ENCODE data around the gene DOK4.

The DOK4 gene

DNA sequence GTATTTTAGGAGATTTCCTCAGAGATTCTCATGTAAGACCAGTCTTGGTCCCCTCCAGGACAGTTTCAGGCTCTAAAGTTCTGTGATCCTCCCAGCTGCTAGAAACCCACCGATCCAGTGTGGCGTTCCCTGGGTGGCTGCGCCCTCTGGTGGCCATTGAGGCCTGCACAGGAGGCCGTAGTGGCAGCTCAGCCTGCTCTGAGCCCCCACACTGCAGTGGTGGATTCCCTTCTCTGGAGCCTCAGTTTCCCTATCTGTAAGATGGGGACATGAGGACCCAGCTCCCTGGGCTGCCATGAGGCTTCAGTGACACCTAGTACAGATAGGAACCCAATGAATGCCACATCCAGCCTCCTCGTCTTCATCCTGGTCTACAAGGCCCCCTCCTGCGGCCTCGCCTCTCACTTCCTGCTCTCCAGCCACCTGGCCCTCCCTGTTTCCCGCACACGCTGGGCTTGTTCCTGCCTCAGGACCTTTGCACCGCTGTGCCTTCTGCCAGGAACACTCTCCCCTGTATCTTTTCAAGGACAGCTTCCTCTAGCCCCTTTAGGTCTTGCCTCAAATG is 33.6 kb upstream of the DOK4 start:
- DNase-seq (ENCODE audit: low read depth, low spot score) = peak; percentile 25

DNA sequence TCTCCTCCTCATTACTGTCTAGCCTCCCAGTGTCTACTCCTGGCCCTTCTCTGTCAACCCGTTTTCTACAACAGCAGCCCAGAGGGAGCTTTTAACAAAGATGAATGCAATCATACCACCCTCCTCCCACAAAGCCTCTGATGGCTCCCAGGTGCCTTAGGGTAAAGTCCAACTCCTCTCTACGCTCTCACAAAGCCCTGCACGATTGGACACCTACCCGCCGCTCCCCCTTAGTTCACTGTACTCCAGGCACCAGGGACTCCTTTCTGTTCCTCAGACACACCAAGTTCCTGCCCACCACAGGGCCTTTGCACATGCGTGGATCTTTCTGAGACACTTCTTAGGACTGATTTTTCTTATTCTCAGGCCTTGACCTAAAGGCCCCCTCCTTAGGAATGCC is 32.6 kb upstream of the DOK4 start:
- DNase-seq (ENCODE audit: low read depth, low spot score) = no peak

DNA sequence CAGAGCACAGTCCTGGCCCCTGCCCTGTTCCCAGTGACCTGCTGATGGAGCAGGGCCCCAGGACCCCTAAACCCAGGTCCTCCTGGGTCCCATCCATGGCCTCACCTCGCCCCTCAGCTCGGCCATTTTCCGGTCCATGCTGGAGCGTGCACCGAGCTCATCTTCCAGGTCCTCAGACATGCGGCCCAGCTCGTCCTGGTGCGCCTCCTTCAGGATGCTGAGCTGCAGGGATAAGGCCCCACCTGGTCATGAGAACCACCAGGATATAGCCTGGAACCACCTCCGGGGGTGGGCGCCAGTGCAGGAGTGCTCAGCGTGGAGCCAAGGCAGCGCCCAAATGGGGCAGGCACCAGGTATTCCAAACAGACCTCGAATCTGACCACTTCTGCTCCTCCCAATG is 32.2 kb upstream of the DOK4 start:
- no peak for DNase-seq (ENCODE audit: low read depth, low spot score)

DNA sequence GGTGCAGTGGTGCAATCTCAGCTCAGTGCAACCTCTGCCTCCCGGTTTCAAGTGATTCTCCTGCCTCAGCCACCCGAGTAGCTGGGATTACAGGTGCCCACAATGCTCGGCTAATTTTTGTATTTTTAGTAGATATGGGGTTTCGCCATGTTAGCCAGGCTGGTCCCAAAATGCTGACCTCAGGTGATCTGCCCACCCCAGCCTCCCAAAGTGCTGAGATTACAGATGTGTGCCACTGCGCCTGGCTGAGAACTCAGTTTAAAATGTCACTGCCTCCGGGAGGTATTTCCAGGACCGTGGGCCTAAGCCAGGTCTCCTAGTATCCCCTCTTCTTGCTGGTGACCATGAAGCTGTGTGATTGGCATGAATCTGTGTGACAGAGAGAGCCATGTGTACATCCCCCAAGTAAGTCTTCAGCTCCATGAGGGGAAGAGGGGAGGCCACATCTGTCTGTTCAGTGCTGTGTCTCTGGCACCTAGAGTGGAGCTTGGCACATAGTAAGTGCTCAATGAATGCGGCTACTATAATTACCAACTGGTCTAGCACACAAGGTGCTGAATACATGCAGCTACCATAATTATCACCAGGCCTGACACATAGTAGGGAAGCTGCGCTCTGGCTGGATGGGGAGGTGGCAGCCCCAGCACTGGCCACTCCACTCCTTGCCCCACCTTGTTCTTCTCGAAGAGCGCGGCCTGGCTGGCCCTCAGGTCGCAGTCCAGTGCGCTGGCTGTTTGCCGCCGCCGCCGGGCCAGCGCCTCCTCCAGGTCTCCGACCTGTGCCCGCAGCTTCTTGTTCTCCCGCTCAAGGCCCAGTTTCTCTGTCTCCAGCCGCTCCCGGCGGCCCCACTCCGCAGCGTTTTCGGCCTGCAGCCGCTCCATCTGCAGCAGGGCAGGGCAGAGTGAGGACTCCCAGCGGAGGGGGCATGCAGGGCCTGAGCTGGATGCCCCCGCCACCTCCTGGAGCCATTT is 31.4 kb upstream of the DOK4 start:
- DNase-seq (ENCODE audit: low read depth, low spot score) = no peak

DNA sequence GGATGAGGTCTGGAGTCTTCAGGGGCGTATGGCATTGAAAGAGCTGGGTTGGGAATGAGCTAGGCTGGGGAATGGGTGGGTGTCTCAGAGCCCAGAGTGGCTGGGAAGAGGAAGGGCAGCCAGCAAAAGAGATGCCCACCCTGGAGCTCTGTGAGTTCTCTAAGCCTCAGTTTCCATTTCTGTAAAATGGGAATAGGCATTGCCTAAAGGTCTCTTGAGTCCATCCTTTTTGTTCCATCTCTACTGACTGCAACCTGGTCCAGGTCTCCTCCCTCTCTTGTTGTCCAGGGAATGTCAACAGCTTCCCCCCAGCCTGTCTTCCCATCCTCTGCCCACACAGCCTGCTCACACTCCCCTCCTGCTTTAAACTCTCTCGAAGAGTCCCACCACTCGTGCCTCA is 30.5 kb upstream of the DOK4 start:
- DNase-seq (ENCODE audit: low read depth, low spot score) = no peak

DNA sequence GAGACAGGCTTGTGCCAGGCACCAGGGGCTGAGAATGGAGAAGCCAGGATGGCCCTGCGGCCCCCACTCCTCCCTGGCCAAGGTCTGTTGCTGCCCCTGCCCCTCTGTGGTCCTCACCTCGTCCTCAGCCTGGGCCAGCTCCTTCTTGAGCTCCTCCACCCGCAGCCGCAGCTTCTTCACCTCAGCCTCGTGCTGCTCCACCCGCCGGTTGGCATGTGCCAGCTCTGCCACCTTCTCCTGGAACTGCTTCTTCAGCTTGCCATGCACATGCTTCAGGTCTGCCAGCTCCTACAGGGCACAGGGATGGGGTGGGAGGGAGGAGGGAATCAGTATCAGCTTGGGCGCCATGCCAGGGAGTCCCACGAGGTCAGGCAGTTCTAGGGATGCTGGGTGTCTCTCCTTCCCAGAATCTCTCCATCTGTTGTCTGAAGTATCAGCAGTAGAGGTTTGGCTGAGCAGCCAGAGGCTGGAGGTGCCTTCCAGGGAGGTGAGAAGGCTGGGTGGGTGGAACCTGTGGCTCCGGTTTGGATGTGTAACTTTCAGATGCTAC is 30.0 kb upstream of the DOK4 start:
- no peak for DNase-seq (ENCODE audit: low read depth, low spot score)

DNA sequence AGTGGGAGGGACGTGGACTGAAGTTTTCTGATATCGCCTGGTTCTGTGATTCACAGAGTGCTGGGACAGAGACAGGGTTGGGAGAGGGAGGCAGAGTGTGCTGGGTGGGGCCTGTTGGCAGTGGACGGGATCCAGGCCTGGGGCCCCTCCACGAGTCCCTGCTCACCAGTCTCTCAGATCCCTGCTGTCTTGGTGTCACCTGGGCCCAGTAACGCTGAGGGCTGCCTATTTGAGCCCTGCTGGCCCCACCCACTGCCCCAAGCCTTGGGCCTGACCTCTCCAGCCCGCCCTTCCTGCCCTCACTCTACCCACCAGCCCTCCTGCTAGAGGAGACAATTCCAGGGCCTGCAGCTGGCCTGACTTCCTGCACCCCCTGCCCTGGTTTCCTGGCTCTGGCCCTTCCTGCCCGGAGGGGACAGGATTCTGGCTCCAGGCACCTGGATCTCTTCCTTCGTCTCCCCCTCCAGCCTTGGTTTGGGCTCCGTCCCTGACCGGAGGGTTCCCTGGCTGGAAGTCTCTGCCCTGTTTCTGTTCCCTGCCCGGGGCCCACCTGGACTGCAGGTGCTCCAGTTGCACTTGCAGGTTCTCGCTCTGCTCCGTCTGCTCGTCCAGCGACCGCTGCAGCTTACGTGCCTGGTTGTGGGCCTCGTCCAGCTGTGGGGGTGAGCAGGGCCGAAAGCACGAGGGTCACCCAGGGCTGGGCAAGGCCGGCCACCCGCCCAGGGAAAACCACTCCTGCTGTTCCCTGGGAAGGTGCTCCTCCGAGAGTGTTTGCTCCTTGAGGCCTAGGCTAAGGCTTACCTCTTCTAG is 28.7 kb upstream of the DOK4 start:
- no peak for DNase-seq (ENCODE audit: low read depth, low spot score)

DNA sequence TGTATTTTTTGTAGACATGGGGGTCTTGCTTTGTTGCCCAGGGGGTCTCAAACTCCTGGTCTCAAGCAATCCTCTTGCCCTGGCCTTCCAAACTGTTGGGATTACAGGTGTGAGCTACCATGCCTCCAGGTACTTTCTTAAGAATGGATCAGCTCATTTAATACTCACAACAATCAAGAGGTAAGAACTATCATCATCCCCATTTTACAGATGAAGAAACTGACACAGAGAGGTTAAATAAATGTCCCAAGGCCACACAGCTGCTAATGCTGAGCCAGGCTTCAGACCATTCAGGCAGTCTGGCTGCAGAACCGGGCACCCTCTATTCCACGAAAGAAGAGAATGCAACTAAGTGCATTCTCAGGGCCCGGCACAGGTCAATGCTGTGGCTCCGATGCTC is 28.1 kb upstream of the DOK4 start:
- no peak for DNase-seq (ENCODE audit: low read depth, low spot score)

DNA sequence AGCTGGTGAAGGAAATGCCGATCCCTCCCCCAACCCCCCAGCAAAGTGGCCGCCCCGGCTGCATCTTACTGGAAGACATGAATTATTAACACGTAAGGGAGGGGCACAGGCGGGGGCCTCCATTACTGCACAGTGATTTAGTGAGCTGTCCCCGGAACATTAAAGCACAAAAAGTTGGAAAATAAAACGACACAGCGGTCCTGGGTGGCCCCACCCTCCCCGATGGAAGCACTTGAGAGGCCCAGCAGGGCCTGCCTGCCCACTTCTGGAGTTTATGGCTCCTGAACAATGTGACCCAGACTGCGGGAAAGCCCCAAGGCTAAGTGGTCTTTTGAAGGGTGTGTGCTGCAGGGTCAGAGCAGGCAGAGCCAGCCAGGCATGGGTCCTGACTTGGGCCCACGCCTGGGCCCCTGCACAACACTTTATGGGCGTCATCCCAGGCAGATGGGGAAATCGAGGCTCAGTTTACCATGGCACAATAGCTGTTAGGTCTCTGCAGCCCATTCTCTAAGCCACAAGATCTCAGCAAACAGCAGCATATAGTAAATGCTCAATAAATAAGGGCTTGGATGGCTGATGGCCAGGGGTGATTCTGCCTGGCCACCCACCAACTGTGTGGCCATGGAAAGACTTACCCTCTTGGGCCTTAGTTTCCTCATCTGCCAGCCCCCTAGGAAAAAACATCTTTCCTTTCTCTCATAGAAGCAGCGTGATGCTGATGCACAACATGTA is 27.2 kb upstream of the DOK4 start:
- no peak for DNase-seq (ENCODE audit: low read depth, low spot score)

DNA sequence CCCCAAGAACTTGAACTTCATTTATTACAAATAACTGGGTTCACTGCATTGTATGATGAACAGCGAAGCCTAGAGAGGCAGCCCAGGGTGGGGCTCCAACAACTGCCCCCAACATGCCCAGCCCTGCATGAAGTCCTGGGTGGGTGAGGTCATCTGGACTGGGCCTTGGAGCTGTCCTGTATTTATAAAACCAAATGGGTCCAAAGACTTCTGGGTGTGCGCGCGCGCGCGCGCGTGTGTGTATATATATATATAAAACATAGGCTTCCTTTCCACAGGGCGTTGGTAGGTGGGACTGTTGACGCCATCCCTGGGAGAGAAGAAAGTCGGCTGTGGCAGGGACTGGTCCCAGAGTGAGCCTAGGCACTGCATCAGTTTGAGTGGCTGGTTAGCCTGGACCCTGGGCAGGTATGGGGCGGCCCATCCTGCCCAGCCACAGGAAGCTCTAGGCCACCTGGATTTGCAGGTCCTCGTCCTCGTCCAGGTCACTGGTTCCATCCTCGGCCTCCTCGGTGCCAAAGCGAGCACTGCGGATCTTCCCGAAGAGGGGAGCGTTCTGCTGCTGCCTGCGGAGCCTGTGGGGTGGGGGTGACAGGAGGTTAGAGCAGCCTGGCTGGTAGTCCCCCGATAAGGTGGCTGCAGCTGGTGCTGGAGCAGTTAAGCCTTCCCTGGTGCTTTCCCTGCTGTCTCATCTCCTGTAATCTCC is 26.2 kb upstream of the DOK4 start:
- no peak for DNase-seq (ENCODE audit: low read depth, low spot score)

DNA sequence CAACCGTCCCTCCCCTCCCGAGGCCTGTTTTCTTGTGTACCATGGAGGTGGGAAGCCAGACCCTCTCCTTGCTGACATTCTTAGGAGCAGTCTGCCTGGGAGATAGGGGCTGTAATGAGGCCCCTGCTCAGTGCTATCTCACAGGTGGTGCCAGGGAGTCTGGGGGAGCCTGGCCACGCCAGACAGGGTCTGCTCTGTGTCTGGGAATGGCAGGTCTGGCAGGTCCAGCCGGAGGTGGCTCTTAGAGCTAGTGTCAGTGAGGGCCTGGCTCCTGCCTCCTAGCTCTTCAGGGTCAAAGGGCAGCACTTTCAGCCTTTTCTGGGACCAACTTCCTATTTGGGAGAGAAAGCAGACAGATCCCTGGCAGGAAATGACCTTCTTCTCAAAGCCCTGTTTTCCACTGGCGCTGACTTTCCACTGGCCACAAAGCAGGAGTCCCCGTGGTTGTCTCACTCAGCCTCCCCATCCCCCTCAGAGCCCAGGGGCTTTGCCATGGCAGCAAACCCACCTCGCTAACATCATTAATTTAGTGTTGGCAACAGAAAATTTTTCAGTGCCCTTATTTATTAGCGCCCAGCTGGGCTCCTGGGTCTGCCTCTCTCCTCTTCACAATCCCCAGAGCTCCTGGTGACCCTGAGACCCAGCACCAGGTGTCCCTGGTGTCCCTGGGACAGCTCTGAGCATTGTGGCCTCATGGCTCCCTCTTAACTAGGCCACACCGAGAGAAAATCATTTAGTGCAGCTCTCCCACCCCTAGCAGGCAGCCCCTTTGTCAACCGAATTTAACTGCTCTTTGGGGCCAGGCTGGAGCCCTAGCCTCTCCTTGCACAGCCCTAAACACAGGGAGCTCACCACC is 24.0 kb upstream of the DOK4 start:
- no peak for DNase-seq (ENCODE audit: low read depth, low spot score)

DNA sequence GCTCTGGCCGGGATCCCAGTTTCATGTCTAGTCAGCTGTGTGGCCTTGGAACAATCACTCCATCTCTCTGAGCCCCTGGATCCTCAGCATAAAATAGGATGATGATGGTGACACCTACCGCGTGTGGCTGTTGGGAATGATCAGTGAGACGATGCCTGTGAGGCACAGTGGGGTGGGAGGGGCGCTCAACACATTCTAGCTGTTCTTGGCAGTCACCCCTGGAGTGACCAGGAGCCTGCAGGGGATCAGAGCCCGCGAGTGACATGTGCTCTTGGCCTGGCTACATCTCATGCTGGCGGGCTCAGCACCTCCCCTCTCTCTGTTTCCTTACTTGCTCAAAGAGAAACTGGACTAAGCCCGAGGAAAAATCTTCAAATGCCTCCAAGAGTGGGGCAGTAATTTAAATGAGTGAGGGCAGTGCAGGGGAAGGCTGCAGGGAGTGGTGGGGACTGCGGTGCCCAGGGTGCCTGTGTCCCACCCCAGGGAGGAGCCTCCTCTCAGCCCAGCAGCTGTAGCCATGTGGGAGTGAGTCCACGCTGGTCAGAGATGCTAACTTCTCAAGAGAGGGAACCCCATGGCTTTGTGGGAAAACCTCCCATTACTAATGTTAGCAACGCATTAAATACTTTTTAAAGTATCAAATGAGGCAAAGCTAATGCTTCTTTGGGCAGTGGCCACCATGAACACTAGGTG is 23.1 kb upstream of the DOK4 start:
- DNase-seq (ENCODE audit: low read depth, low spot score) = no peak

DNA sequence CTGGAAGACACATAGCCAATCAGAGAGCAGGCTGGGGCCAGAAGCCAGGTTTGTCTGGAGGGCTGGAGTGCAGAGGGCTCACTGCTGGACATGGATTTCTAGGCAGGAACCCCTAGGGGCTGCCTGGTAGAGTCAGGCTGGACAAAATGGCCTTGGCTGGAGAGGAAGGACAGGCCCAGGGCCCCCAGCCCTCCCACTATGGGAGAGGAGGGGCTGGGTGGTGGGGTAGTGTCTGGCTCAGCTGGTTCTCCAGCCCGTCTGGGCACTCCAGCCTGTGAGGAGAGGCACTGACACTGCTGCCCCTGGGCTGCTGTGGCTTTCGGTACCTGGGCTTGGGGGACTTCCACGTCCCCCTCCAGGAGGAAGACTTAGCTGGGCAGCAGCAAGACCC is 21.7 kb upstream of the DOK4 start:
- no peak for DNase-seq (ENCODE audit: low read depth, low spot score)

DNA sequence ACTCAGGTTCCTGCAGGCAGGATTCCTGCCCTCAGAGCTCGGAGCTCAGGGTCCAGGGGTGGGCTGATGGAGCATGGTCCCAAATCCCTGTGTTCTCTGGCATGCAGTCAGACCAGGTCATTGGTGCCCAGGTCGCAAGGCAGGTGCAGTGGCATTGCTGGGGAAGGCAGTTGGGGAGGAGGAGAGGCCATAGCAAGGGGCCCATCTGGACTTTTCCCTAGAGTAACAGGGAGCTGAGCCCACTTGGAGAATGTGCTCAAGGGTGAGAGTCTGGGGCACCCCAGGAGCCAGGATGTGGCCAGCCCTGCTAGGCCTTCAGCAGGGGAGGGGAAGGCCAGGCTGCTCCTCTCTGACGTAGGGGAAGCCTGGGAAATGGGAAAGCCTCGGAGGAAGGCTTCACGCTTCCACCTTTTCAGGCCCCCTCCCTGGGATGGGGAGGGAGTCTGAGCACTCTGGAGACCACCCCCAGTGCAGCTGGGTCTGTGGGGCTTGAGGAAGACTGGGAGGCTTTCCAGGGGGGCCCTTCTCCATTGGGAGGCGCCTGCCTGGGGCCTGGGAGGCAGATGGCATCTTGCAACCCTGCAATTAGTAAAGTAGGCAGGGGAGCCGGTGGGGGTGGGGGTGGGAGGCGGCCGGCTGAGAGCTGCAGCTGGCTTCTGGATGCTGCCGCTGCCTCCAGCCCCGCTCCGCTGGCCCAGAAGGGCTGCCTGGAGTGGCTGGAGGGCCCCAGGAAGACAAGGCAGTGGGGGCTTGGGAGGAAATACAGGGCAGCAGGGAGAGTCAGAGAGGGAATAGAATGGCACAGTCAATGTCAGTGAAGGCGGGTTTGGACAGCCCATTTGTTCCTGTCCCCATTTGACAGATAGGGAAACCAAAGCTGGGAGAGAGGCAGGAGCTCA is 21.1 kb upstream of the DOK4 start:
- DNase-seq (ENCODE audit: low read depth, low spot score) = no peak

DNA sequence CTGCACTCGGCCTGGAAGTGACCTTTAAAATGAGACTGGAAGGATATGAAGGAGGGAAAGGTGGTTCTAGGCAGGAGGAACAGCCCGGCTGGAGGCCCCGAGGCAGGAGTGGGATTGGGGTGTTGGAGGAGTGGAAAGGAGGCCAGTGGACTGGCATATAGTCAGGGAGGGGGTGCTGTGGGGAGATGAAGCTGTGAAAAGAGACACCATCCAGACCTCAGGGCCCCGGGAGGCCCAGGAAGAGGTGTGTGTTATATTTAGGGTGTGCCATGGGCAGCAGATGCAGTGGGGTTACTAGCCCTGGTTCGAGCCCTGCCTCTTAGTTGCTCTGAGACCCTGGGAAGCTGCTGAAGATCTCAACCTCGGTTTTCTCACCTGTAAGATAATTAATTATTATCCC is 18.9 kb upstream of the DOK4 start:
- no peak for DNase-seq (ENCODE audit: low read depth, low spot score)

DNA sequence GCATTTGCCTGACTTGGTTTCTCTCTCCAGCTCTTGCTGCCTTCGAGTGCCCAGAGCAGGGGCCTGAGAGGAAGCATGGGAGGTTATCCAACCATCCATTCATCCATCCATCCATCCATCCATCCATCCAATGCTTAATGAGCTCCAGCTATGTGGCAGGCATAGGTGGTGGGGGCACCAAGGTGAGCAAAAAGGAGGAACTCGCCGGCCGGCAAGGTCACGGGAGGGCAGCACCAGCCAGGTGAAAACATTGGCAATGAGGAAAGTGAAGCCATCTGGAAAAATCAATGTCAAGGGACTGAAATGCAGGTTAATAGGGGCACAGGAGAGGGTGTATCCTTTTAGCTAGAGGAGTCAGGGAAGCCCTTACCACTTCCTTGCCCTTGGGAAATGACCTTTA is 18.2 kb upstream of the DOK4 start:
- no peak for DNase-seq (ENCODE audit: low read depth, low spot score)

DNA sequence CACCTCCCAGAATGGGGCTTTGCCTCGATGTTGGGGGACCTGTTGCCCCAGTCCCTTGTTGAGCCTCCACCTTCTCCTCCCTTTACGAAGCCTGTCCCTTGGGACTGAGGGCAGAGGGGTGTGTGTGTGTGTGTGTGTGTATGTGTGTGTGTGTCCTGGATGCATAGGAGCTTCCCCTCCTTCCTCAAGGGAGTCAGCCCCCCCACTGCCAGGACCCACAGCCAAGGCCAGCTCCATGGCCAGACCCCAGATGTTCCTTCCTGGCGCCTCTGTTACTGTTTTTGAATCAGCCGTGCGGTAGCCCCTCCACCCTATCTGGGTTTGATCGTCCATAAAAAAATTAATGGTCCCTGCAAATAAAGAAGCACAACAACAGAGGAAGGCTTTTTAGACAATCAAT is 17.7 kb upstream of the DOK4 start:
- DNase-seq (ENCODE audit: low read depth, low spot score) = no peak

DNA sequence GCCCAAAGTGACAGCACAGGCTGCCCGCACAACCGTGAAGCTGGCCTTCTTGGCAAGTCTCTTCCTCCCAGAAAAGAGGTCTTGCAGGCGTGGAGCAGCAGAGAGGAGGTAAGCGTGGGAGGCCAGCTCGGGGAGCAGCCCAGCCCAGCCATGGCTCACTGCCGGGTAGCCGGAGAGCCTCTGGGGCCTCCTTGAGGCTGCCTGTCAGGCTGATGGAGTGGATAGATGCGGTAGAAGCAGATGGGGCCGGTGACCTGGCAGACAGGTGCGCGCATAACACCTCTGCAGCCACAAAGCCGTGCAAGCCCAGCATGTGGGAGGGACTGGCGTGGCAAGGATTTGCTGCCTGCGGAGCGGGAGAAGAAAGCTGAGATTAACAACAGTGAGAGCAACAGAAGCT is 17.1 kb upstream of the DOK4 start:
- DNase-seq (ENCODE audit: low read depth, low spot score) = no peak

Data from brain pericyte (primary cell).